GM12873 (cell line): ENCODE measurements around the gene CREB3L2.

ENCODE experiments used
- CTCF ChIP-seq: IDR thresholded peaks from 2 replicates; pipeline ENCODE4 v1.5.1; 2012; ENCODE audit warnings: low read depth, mild to moderate bottlenecking, moderate library complexity, low read length, control low read depth; ENCODE audit not compliant: insufficient read depth; ENCODE audit errors: missing control alignments

The CREB3L2 gene

DNA sequence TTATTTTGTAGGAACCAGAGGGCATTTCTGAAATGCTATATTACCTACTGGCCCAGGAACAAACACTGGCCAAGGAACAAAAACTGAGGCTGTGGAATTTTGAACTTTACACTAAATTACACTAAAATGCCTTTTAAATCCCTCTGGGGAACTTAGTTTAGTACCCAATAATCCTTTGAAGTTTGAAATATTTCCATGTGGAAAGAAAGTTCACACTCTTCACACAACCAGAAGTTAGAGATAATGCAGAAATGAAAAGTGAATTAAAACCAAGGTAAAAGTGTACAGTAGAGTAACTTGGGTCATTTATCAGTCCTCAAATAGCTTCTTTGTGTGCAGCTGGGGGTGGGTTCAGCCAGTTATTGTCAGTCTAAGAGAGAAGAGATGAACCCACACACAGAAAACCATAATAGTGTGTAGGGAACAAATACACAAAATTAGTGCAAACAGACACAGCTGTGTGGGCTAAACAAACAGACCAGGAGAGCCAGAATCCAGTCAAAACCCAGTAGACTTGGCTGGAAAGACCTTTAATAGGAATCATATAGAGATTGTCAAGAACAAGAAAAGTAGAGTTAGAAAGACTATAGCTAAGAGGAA, 108.6 kb downstream of the CREB3L2 start:
- TF ChIP-seq CTCF: no peak

DNA sequence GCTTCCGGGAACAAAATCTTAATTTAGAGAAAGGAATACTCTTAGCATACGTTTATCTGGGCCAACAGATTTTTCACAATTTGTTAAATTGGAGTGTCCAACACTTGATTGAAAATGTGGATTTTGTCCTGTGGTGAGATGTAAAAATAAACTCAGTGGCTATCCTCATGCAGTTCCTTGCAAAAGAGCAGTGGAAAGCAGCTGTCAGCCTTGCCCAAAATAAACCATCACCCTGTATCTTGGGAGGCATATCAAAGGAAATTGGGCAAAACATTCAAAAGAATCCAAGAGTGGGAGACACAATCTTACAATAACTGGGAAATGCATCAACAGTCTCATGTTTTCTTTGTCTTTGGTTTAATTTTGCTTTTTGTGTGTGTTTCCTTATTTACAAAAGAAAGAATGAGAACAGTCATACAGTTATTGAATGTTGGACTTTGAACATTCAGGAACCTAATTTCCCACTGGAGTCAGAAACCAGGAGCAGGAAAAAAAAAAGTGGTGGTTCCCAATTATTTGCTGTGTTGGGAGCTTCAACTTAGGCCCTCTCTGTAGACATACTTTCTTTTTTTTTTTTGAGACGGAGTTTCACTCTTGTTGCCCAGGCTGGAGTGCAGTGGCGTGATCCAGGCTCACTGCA, 110.8 kb downstream of the CREB3L2 start:
- no peak for TF ChIP-seq CTCF

- no peak for TF ChIP-seq CTCF
These were observed 111.4 kb downstream of the CREB3L2 start for GRCh38 chr7:137890449-137890921.

DNA sequence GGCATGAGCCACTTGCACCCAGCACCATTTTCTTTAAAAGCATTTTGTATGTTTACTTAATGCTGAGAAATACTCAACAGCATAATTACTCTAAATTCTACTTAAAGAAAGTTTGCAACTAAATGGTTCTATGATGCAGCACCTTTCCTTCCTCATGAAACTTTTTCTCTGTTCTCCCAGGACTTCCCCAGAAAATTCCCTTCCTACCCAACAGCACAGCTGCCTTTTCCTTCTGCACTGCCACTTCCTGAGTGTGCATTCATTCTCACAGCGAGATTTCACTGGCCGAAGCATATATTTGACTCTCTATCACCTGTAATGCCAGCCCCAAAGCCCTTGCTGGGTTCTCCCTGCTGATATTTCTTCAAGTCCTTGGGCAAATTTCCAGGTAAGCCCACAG, 113.6 kb downstream of the CREB3L2 start:
- no peak for TF ChIP-seq CTCF

- TF ChIP-seq CTCF: no peak
These were observed 115.1 kb downstream of the CREB3L2 start for GRCh38 chr7:137886746-137887145.

DNA sequence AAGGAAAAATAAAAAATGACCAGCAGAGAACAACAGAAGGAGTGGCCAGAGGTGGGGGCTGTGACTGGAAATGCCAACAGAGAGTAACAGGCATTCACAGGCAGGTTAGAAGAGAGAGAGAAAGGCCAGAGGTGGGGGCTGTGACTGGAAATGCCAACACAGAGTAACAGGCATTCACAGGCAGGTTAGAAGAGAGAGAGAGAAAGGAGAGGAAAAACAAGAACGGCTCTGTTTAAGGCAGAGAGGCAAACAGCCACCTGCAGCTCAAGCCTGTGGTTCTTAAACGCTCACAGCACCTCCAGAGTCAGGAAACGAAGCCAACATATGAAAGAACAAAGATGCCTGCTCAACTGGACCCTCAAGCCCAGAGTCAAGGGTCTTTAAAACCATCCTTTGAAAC, 115.6 kb downstream of the CREB3L2 start:
- no peak for TF ChIP-seq CTCF

DNA sequence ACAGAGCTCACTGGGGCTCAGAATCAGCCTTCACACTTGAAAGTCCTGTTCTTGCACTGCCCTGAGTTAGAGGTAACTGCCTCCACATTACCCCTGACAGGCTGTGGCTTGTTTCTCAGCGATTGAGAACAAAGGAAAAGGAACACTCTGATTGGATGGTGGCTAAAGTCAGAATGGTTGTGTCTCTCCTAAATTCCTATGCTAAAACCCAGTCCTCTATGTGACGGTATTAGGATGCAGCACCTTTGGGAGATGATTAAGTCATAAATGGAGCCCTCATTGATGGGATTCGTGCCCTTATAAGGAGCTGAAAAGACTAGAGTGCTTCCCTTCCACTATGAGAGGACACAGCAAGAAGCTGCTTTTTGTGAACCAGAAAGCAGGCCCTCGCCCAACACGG, 116.2 kb downstream of the CREB3L2 start:
- no peak for TF ChIP-seq CTCF
